ENCODE data around the gene CRTC1. TPM values are rescaled to one million over a fixed set of nuclear protein-coding genes. Genes with fewer than 3 reads are reported as not detected.

The CRTC1 gene
- total and polyA plus RNA-seq, 2 of the 13 experiments (the other 11 are each of a cell fraction or from before 2014, with no cell fraction given): 2.0 to 2.7 TPM

GRCh38 chr19:18738961-18739690 is 55.6 kb downstream of the CRTC1 start:
- Histone ChIP-seq H2AFZ (ENCODE audit: low read length) (no peak overlapping the region), H3K9me3 (ENCODE audit: low read length) (no peaks in the 10 kb centered on the region), H3K27ac (ENCODE audit: extremely low read length, insufficient read depth, low read length) (peak overlapping the region; percentile 79), H3K9ac (ENCODE audit: insufficient read depth, low read depth, low read length) (peak overlapping the region; percentile 18; the same call in 1 of the 2 replicates), H3K4me3 (replicated peaks in 1 of 3; ENCODE audit: insufficient read depth in 1 of 3, low read depth in 2 of 3, low read length in 3 of 3) (no peak overlapping the region), H3K36me3 (replicated peaks in 1 of 2; ENCODE audit: control insufficient read depth in 1 of 2, insufficient read depth in 2 of 2, low read length in 2 of 2) (no peaks in the 10 kb centered on the region), H3K4me1 (ENCODE audit: insufficient read depth, low read length) (peaks cover 72% of the 10 kb centered on the region), H3K4me2 (ENCODE audit: low read depth, low read length) (no peak overlapping the region), H3K79me2 (ENCODE audit: insufficient read depth, low read length) (peaks cover 13% of the 10 kb centered on the region), H4K20me1 (ENCODE audit: insufficient read depth, low read length) (no peaks in the 10 kb centered on the region), H3K27me3 (ENCODE audit: control insufficient read depth in 1 of 2, insufficient read depth in 2 of 2, low read length in 2 of 2) (no peaks in the 10 kb centered on the region)
- in situ Hi-C loops (cut with HindIII; ENCODE audit: extremely low pct_ligation_motif_present, low pct_unique_long_range_greater_than_20kb) (no loop called here), intact Hi-C loops (cut with micrococcal nuclease; ENCODE audit: unreplicated experiment) (loop anchor here (10.0 kb wide), 1 partner anchor 54 kb away; the partner anchor contains the start of gene CRTC1)
- CTCF ChIA-PET (ENCODE audit: low intra/inter-chr PET ratio, low total read pairs): no interaction called here
- WGBS (ENCODE audit: low lambda C conversion rate): 91% methylated on average over 13 of the region's 20 CpGs
- no peak for DNase-seq (ENCODE audit: low spot score)
- POLR2A ChIA-PET: interaction anchor here (1.2 to 2.0 kb wide), 2 partner anchors 23 to 26 kb away, joined by 3 to 7 read pairs; no protein-coding TSS in a partner anchor
- TF ChIP-seq ZBTB38 (CRISPR knock-in tag; IDR thresholded peaks at IDR 0.05): 0 out of 2 replicates have a peak, but pooled peaks have one; percentile 30
- 0 out of 2 replicates have a peak, but pooled peaks have one; percentile 2 for TF ChIP-seq ZHX1 (CRISPR knock-in tag; IDR thresholded peaks at IDR 0.05; ENCODE audit: low read depth)
- TF ChIP-seq GZF1 (CRISPR knock-in tag; IDR thresholded peaks at IDR 0.05): no peak
- no peak for TF ChIP-seq PHF21A (CRISPR knock-in tag; IDR thresholded peaks at IDR 0.05)
- 0 out of 2 replicates have a peak, but pooled peaks have one; percentile 30 for TF ChIP-seq ZNF263 (CRISPR knock-in tag; IDR thresholded peaks at IDR 0.05)
- no peak for TF ChIP-seq ZNF430 (CRISPR knock-in tag; IDR thresholded peaks at IDR 0.05)
- TF ChIP-seq ZBTB21 (CRISPR knock-in tag; IDR thresholded peaks at IDR 0.05): no peak
- TF ChIP-seq ZBTB3 (CRISPR knock-in tag; IDR thresholded peaks at IDR 0.05; ENCODE audit: borderline replicate concordance, low read depth): no peak
- TF ChIP-seq ZNF772 (CRISPR knock-in tag; IDR thresholded peaks at IDR 0.05): 0 out of 2 replicates have a peak, but pooled peaks have one; percentile 30
- FAIRE-seq: no peak
- no peak for ATAC-seq
- no TSS peak for BruUV-seq (replicated peaks)

All from HepG2 (cell line).